ENCODE measurements around the gene ANK3.

GRCh38 chr10:60362461-60362860, 27.2 kb downstream of the ANK3 start:
- TF ChIP-seq CTCF (IDR thresholded peaks at IDR 0.05; ENCODE audit: poor library complexity), result no peak
- TF ChIP-seq EZH2 (IDR thresholded peaks at IDR 0.05; ENCODE audit: borderline replicate concordance), result no peak
- no peak for TF ChIP-seq EZH2phosphoT487 (IDR thresholded peaks at IDR 0.05; ENCODE audit: low read depth, severe bottlenecking, unreplicated experiment)
